DOHH2 (cell line): ENCODE results near the gene MPRIP.

ENCODE experiments used
- H3F3A ChIP-seq: fragments of 200-600 bp; sonication (generic), shearing (Covaris generic); 2 replicates; pipeline ENCODE4 v1.6.0; 2016; ENCODE audit warnings: antibody characterized with exemption, mild to moderate bottlenecking; ENCODE audit not compliant: control insufficient read depth, insufficient read depth
- H3K27ac ChIP-seq: fragments of 200-600 bp; sonication (generic); 2 replicates; pipeline ENCODE4 v1.5.1; 2014; ENCODE audit warnings: low read depth, mild to moderate bottlenecking, low read length, moderate library complexity
- H3K27me3 ChIP-seq: fragments of 200-600 bp; sonication (generic); 2 replicates; pipeline ENCODE4 v1.6.1; 2014; ENCODE audit warnings: mild to moderate bottlenecking, low read length, mixed read lengths; ENCODE audit not compliant: control insufficient read depth
- H3K36me3 ChIP-seq: fragments of 200-600 bp; sonication (generic); 2 replicates; pipeline ENCODE4 v1.6.1; 2014; ENCODE audit warnings: mild to moderate bottlenecking, low read length, moderate library complexity, mixed read lengths; ENCODE audit not compliant: control insufficient read depth
- H3K4me1 ChIP-seq: fragments of 200-600 bp; sonication (generic); 2 replicates; pipeline ENCODE4 v1.6.1; 2014; ENCODE audit warnings: mild to moderate bottlenecking, low read length, mixed read lengths; ENCODE audit not compliant: control insufficient read depth
- H3K4me2 ChIP-seq: fragments of 200-600 bp; sonication (generic); 2 replicates; pipeline ENCODE4 v1.6.0; 2014; ENCODE audit warnings: mild to moderate bottlenecking, low read length, moderate library complexity
- H3K4me3 ChIP-seq: fragments of 200-600 bp; sonication (generic); 2 replicates; pipeline ENCODE4 v1.5.1; 2014; ENCODE audit warnings: mild to moderate bottlenecking, low read length, mixed read lengths
- H3K79me2 ChIP-seq: fragments of 200-600 bp; sonication (generic); 2 replicates; pipeline ENCODE4 v1.6.1; 2014; ENCODE audit warnings: mild to moderate bottlenecking, low read length, mixed read lengths; ENCODE audit not compliant: control insufficient read depth
- H3K9me2 ChIP-seq: fragments of 200-600 bp; sonication (generic); replicated peaks from 2 replicates; pipeline ENCODE4 v1.6.1; 2014; ENCODE audit warnings: mild to moderate bottlenecking, low read length, mixed read lengths; ENCODE audit not compliant: control insufficient read depth
- H3K9me3 ChIP-seq: fragments of 200-600 bp; sonication (generic); 2 replicates; pipeline ENCODE4 v1.6.1; 2014; ENCODE audit warnings: antibody characterized with exemption, low read length, mixed read lengths; ENCODE audit not compliant: control insufficient read depth, insufficient read depth
- H4K20me1 ChIP-seq: fragments of 200-600 bp; sonication (generic); 2 replicates; pipeline ENCODE4 v1.6.0; 2014; ENCODE audit warnings: low read depth, mild to moderate bottlenecking, antibody characterized with exemption, low read length, moderate library complexity; ENCODE audit not compliant: control insufficient read depth, insufficient read depth
- CTCF ChIP-seq: fragments of 200-600 bp; sonication (generic); IDR thresholded peaks from one replicate; pipeline ENCODE4 v1.5.1; 2014; ENCODE audit warnings: antibody characterized with exemption, mild to moderate bottlenecking, low read depth, low read length; ENCODE audit not compliant: poor library complexity, severe bottlenecking
- EZH2phosphoT487 ChIP-seq: fragments of 200-600 bp; sonication (generic); IDR thresholded peaks from 2 replicates; pipeline ENCODE4 v1.6.1; 2017; ENCODE audit warnings: borderline replicate concordance, mild to moderate bottlenecking, antibody characterized with exemption, low read length, moderate library complexity, mixed read lengths

Gene MPRIP

GRCh38 chr17:17130077-17130844, 88.0 kb downstream of the MPRIP start:
- Histone ChIP-seq H3K79me2 (no peaks in the 10 kb centered on the region), H3K4me1 (peaks cover 11% of the 10 kb centered on the region), H3K9me3 (no peaks in the 10 kb centered on the region), H3K27ac (no peak overlapping the region), H3K27me3 (no peaks in the 10 kb centered on the region), H3K36me3 (peaks cover 18% of the 10 kb centered on the region; the same call in 1 of the 2 replicates), H4K20me1 (no peaks in the 10 kb centered on the region), H3K9me2 (no peaks in the 10 kb centered on the region), H3K4me3 (no peak overlapping the region), H3K4me2 (no peak overlapping the region), H3F3A (no peaks in the 10 kb centered on the region)
- no peak for TF ChIP-seq CTCF
- TF ChIP-seq EZH2phosphoT487 = no peak

- no peaks in the 10 kb centered on the region for H3K4me1 ChIP-seq
- H4K20me1 ChIP-seq = no peaks in the 10 kb centered on the region
- peaks cover 24% of the 10 kb centered on the region for H3K36me3 ChIP-seq
Observed at GRCh38 chr17:17131839-17132238, 89.6 kb downstream of the MPRIP start.

GRCh38 chr17:17132746-17133145, 90.5 kb downstream of the MPRIP start:
- Histone ChIP-seq H3K9me2 (no peaks in the 10 kb centered on the region), H3K4me3 (no peak overlapping the region), H3K4me1 (no peaks in the 10 kb centered on the region), H4K20me1 (no peaks in the 10 kb centered on the region), H3K4me2 (no peak overlapping the region), H3K36me3 (peaks cover 25% of the 10 kb centered on the region), H3F3A (no peaks in the 10 kb centered on the region), H3K79me2 (no peaks in the 10 kb centered on the region), H3K27ac (no peak overlapping the region), H3K27me3 (no peaks in the 10 kb centered on the region), H3K9me3 (no peaks in the 10 kb centered on the region)
- TF ChIP-seq EZH2phosphoT487 (no peak), CTCF (no peak)

More at GRCh38 chr17:17131839-17132238, 89.6 kb downstream of the MPRIP start:
- no peaks in the 10 kb centered on the region for H3K9me3 ChIP-seq
- H3K27me3 ChIP-seq = no peaks in the 10 kb centered on the region
- no peak overlapping the region for H3K4me2 ChIP-seq
- TF ChIP-seq EZH2phosphoT487 (no peak), CTCF (no peak)
- no peak overlapping the region for H3K4me3 ChIP-seq
- H3K27ac ChIP-seq = no peak overlapping the region
- no peaks in the 10 kb centered on the region for H3K79me2 ChIP-seq
- no peaks in the 10 kb centered on the region for H3F3A ChIP-seq
- no peaks in the 10 kb centered on the region for H3K9me2 ChIP-seq
